Muscle of leg (tissue), 11 donors: Measurements from ENCODE around the gene GPR27. TPM values are rescaled to one million over a fixed set of nuclear protein-coding genes. Genes with fewer than 3 reads are reported as not detected.

Experiments
- DNase-seq: peaks from one replicate; pipeline ENCODE4 v3.0.0; 2013
- H3K27ac ChIP-seq: one replicate; pipeline ENCODE4 v1.5.1; 2013; ENCODE audit warnings: mild to moderate bottlenecking, low read length, control low read depth
- H3K27me3 ChIP-seq: one replicate; pipeline ENCODE4 v1.6.1; 2013; ENCODE audit warnings: low read length; ENCODE audit not compliant: control insufficient read depth, insufficient read depth
- H3K36me3 ChIP-seq: one replicate; pipeline ENCODE4 v1.6.1; 2013; ENCODE audit warnings: low read length; ENCODE audit not compliant: control insufficient read depth, insufficient read depth
- H3K4me1 ChIP-seq: one replicate; pipeline ENCODE4 v1.6.1; 2013; ENCODE audit warnings: low read length; ENCODE audit not compliant: control insufficient read depth, insufficient read depth
- H3K4me3 ChIP-seq: one replicate; pipeline ENCODE4 v1.5.1; 2013; ENCODE audit warnings: low read length, control low read depth
- H3K9me3 ChIP-seq: replicated peaks from 2 replicates; pipeline ENCODE4 v1.6.1; 2013; ENCODE audit warnings: low read depth, low read length; ENCODE audit not compliant: control insufficient read depth
- WGBS: methylation state at CpG from one replicate; pipeline ENCODE4 v1.1.5; 2013; ENCODE audit warnings: missing lambda C conversion rate; ENCODE audit not compliant: insufficient coverage; 5-methylcytosine and 5-hydroxymethylcytosine counted together
- polyA plus RNA-seq, 8 donors: library from polyadenylated mRNA; unstranded; fragments of 120-200 nt; gene quantifications; one replicate each; pipeline versions ENCODE4 v1.2.1 to v1.2.3, GENCODE V29; 2013; ENCODE audit warnings: inconsistent platforms in 1 of 8, low replicate concordance in 1 of 8; ENCODE audit not compliant: insufficient read length in 8 of 8, insufficient read depth in 1 of 8
- total RNA-seq: library from RNA; stranded (reverse); fragments of 120-200 nt; gene quantifications from one replicate; pipeline ENCODE4 v1.2.4, GENCODE V29; 2013

The GPR27 gene
- total and polyA plus RNA-seq, 9 donors, result 1.5 to 4.2 (median 3.8) TPM

DNA sequence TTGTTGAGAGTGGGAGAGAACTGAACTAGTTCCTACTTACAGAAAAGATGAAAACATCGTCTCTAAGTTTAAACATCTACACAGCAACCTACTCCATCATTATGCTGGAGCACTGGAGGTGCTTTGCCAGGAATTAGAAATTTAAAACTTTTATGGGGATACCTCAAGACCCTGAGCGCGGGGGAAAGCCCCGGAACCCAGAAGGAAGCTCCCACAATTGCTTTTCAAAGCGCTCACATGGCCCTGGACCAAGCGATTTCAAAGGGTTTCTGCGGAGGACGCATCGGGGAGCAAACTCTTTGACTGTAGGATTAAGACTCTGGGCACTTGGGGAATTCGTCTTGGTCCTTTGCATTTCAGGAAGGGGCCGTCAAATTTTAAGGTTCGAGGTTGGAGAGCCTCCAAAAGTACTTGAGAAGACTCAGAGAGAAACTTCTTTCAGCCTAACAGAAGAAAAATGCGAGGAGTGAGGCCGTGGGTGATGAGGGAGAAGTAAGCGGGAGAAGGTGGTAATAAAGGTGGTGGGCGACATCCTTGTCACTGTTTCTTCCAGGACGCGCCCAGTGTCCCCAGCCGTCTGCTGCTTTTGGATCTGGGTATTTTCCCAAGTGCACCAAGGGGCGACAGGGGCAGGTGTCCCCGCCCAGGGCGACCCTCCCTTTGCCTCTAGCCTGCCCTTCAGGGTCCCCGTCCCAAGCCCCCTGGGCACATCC is 30.7 kb downstream of the GPR27 start:
- peak; percentile 11 for DNase-seq
- Histone ChIP-seq H3K4me3 (peak overlapping the region; percentile 23), H3K4me1 (peaks cover 14% of the 10 kb centered on the region), H3K9me3 (no peaks in the 10 kb centered on the region), H3K27me3 (peaks cover 39% of the 10 kb centered on the region), H3K27ac (no peak overlapping the region), H3K36me3 (no peaks in the 10 kb centered on the region)
- 4% methylated on average over 18 of the region's 23 CpGs for WGBS

DNA sequence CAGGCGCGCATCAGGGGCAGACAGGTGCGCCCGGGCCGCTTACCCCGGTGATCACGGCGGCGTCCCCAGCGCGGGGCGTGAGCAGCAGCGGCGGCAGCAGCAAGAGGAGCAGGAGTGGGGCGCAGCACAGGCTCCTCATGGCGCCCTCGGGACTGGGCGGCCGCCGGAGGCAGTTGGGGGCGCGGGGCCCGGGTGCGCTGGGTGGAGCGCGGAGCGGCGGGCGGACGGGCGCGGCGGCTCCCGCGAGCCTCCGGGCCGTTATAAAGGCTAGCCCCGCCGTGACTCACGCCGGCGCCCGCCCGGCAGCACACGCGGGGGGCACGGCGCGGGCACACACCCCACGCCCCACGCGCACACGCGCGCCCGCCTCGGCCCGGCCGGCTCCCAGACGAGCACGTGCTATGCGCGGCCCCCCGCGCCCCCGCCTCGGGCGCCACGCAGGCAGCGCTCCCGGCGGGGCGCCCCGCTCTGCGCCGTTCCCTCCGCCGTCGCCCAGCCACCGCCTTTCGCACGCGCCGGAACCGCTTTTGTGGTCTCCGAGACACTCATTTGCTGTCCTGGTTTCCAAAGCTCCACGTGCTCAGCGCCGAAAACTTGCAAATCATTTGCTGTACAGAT is 31.4 kb downstream of the GPR27 start, which contains the start of gene PROK2:
Gene PROK2 (minus strand): TSS at position 235 of the 618 bp plus-strand sequence. CDS start 96 bp downstream, at position 139.
- WGBS, result under 1% methylated on average over 89 of the region's 89 CpGs
- Histone ChIP-seq H3K27me3 (peaks cover 34% of the 10 kb centered on the region), H3K36me3 (no peaks in the 10 kb centered on the region), H3K4me1 (peaks cover 14% of the 10 kb centered on the region), H3K27ac (peak within 1 kb of the TSS; percentile 23), H3K9me3 (no peaks in the 10 kb centered on the region), H3K4me3 (peak within 1 kb of the TSS; percentile 23)
- peak; percentile 48 for DNase-seq

DNA sequence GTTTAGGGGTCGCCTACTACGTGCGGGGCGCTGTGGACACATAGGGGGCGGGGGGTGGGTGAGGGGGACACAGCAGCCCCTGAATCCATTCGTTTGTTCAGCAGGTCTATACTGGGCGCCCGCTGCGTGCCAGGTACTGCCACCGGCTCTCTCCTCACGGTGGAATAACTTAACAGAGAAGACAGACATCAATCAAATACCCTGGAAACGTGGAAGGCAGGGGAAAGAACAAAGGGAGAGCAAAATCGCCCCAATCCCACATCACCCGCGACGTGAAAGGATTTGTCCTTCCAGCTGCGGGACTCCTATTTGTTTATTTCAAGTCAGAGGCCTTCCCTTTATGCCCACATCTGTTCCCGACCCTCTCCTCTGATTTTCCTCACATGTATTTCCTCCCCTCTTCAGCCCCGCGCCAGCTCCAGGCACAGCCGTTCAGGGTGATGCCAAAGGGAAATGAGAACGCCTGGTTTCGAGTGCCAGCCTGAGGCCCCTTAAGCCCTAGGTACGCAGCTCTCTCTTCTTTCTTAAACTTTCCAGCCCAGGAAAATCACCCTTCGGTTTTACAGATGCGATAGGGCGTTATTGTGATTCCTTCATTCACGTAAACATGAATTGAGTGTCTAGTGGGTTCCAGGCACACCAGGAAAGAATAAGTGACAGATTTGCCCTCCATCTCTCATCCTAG is 32.0 kb downstream of the GPR27 start:
- peaks cover 14% of the 10 kb centered on the region for H3K4me1 ChIP-seq
- H3K4me3 ChIP-seq, result peak overlapping the region; percentile 18
- H3K27me3 ChIP-seq, result peaks cover 30% of the 10 kb centered on the region
- WGBS, result 2% methylated on average over 17 of the region's 28 CpGs
- no peaks in the 10 kb centered on the region for H3K9me3 ChIP-seq
- no peaks in the 10 kb centered on the region for H3K36me3 ChIP-seq
- DNase-seq, result peak; percentile 34
- H3K27ac ChIP-seq, result peak overlapping the region; percentile 23

DNA sequence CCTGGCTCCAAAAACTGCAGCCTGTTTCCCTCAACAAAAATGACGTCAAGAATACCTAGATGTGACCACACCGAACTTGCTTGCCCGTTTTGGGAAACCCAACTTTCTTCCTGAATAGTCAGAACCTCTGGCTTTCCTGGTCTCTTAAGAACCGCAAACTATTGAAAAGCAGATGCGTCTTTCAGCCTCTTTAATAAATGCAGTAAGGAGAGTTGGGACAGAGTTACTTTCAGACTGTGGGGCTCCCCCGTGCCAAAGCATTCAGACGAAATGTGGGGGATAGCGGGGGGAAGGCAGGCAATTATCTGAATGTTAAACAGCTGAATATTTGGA is 32.5 kb downstream of the GPR27 start:
- peak overlapping the region; percentile 23 for H3K27ac ChIP-seq
- WGBS, result 9% methylated on average over 3 of the region's 8 CpGs
- peaks cover 14% of the 10 kb centered on the region for H3K4me1 ChIP-seq
- peak; percentile 58 for DNase-seq
- no peaks in the 10 kb centered on the region for H3K36me3 ChIP-seq
- no peak overlapping the region for H3K4me3 ChIP-seq
- peaks cover 29% of the 10 kb centered on the region for H3K27me3 ChIP-seq
- no peaks in the 10 kb centered on the region for H3K9me3 ChIP-seq

- H3K4me1 ChIP-seq, result peaks cover 14% of the 10 kb centered on the region
- no peaks in the 10 kb centered on the region for H3K9me3 ChIP-seq
- H3K36me3 ChIP-seq, result no peaks in the 10 kb centered on the region
- peak; percentile 86 for DNase-seq
- peaks cover 27% of the 10 kb centered on the region for H3K27me3 ChIP-seq
- no peak overlapping the region for H3K4me3 ChIP-seq
- 31% methylated on average over 3 of the region's 6 CpGs for WGBS
- H3K27ac ChIP-seq, result no peak overlapping the region
Observed at GRCh38 chr3:71786551-71786950, 32.9 kb downstream of the GPR27 start.

GRCh38 chr3:71787851-71788405 is 34.3 kb downstream of the GPR27 start:
- Histone ChIP-seq H3K27ac (no peak overlapping the region), H3K4me1 (peaks cover 14% of the 10 kb centered on the region), H3K27me3 (peaks cover 27% of the 10 kb centered on the region), H3K4me3 (no peak overlapping the region), H3K9me3 (no peaks in the 10 kb centered on the region), H3K36me3 (no peaks in the 10 kb centered on the region)
- 91% methylated on average over 5 of the region's 7 CpGs for WGBS
- no peak for DNase-seq

GRCh38 chr3:71789922-71790321 is 36.3 kb downstream of the GPR27 start:
- Histone ChIP-seq H3K4me1 (peaks cover 9% of the 10 kb centered on the region), H3K4me3 (no peak overlapping the region), H3K27ac (no peak overlapping the region), H3K9me3 (no peaks in the 10 kb centered on the region), H3K36me3 (no peaks in the 10 kb centered on the region), H3K27me3 (peaks cover 20% of the 10 kb centered on the region)
- no peak for DNase-seq
- WGBS, result 100% methylated on average over 1 of the region's 1 CpG

DNA sequence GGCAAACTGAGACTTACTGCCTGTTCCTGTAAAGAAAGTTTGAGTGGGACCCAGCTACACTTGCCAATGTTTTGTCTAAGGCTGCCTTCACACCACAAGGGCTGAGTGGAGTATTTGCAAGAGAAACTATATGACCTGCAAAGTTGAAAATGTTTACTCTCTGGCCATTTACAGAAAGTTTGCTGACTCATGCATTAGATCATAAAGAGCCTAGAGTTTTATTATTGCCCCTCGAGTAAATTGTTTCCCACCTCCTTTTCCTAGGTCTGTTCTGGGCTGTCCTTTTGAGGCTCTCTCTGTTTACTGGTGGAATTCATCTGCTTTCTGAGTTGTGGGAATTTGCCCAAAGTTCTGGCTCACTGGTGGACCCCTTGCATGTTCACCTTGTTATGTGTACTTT is 38.0 kb downstream of the GPR27 start:
- Histone ChIP-seq H3K9me3 (no peaks in the 10 kb centered on the region), H3K27ac (no peak overlapping the region), H3K36me3 (no peaks in the 10 kb centered on the region), H3K4me3 (no peak overlapping the region), H3K4me1 (no peaks in the 10 kb centered on the region), H3K27me3 (peaks cover 8% of the 10 kb centered on the region)
- DNase-seq, result no peak
- WGBS, result no CpG with 5 or more reads among the region's 1 CpG

- H3K4me1 ChIP-seq, result no peaks in the 10 kb centered on the region
- WGBS, result no CpG with 5 or more reads among the region's 3 CpGs
- no peak for DNase-seq
- no peak overlapping the region for H3K4me3 ChIP-seq
- H3K36me3 ChIP-seq, result no peaks in the 10 kb centered on the region
- peaks cover 9% of the 10 kb centered on the region for H3K27me3 ChIP-seq
- no peak overlapping the region for H3K27ac ChIP-seq
- no peaks in the 10 kb centered on the region for H3K9me3 ChIP-seq
Observed at GRCh38 chr3:71796290-71796689, 42.6 kb downstream of the GPR27 start.

- Histone ChIP-seq H3K4me1 (no peaks in the 10 kb centered on the region), H3K27me3 (peaks cover 9% of the 10 kb centered on the region), H3K27ac (no peak overlapping the region), H3K36me3 (no peaks in the 10 kb centered on the region), H3K4me3 (no peak overlapping the region), H3K9me3 (no peaks in the 10 kb centered on the region)
- no peak for DNase-seq
- 63% methylated on average over 6 of the region's 7 CpGs for WGBS
Observed at GRCh38 chr3:71797455-71797854, 43.8 kb downstream of the GPR27 start.
